K562 (cell line): ENCODE data around the gene PCBP2. TPM values are rescaled to one million over a fixed set of nuclear protein-coding genes. Genes with fewer than 3 reads are reported as not detected.
A peak's percentile ranks its signal among the peaks of the same experiment; 100 is the strongest.

Experiments
- CHAMP1 ChIP-seq: fragments of 450-650 bp; IDR thresholded peaks from 2 replicates; pipeline ENCODE4 v1.6.1; 2016; ENCODE audit warnings: mild to moderate bottlenecking
- CREM ChIP-seq: IDR thresholded peaks from 2 replicates; pipeline ENCODE4 v1.6.1; 2014; ENCODE audit warnings: antibody characterized with exemption, low read depth
- CTCFL ChIP-seq: IDR thresholded peaks from 2 replicates; pipeline ENCODE4 v1.6.1; 2011; ENCODE audit warnings: borderline replicate concordance, low read depth, mild to moderate bottlenecking, moderate library complexity, low read length; ENCODE audit not compliant: insufficient read depth, poor library complexity, severe bottlenecking
- ESRRB ChIP-seq: fragments of 250-450 bp; sonication (Bioruptor Pico); IDR thresholded peaks from 2 replicates; pipeline ENCODE4 v1.5.0; 2020; ENCODE audit warnings: mild to moderate bottlenecking, moderate library complexity, borderline replicate concordance
- NR1H2 ChIP-seq: sonication (generic); formaldehyde crosslinking; IDR thresholded peaks from 2 replicates; pipeline ENCODE4 v1.4.0; 2020; ENCODE audit warnings: mild to moderate bottlenecking, missing genetic modification reagents
- NR2C2 ChIP-seq, 2 experiments: fragments of 200-800 bp in 1 of 2; sonication (Bioruptor generic) in 1 of 2; sonication (generic) in 1 of 2; formaldehyde crosslinking in 1 of 2; IDR thresholded peaks; 2 replicates each; pipeline versions ENCODE4 v1.6.1 to v1.8.0; 2016 to 2022; ENCODE audit warnings: mild to moderate bottlenecking in 1 of 2, missing compliant biosample characterization in 1 of 2, missing genetic modification characterization in 1 of 2, missing genetic modification reagents in 1 of 2
- NR3C1 ChIP-seq: sonication (generic); formaldehyde crosslinking; IDR thresholded peaks from 2 replicates; pipeline ENCODE4 v1.8.1; 2022; ENCODE audit warnings: missing genetic modification reagents
- XRCC5 ChIP-seq: fragments of 200-400 bp; formaldehyde crosslinking; IDR thresholded peaks from 2 replicates; pipeline ENCODE4 v1.6.1; 2017; ENCODE audit warnings: low read depth, mild to moderate bottlenecking, low read length
- ZNF12 ChIP-seq: sonication (generic); formaldehyde crosslinking; IDR thresholded peaks from 2 replicates; pipeline ENCODE4 v1.4.0; 2020; ENCODE audit warnings: mild to moderate bottlenecking, missing genetic modification reagents
- ZNF398 ChIP-seq: fragments of 250-450 bp; sonication (Bioruptor Pico); IDR thresholded peaks from 2 replicates; pipeline ENCODE4 v1.8.0; 2021; ENCODE audit warnings: moderate library complexity, mild to moderate bottlenecking, inconsistent platforms
- polyA plus RNA-seq, 8 experiments: library from polyadenylated mRNA; depleted of rRNA in 4 of 8; stranded (reverse) in 5 of 8; unstranded in 3 of 8; fragments of >200 nt; fragmentation: Nextera tagmentation in 2 of 8; fragmentation: Illumina TruSeq in 1 of 8; extraction: Ambion mirVana in 2 of 8; extraction: Trizol in 1 of 8; gene quantifications; 2 replicates each; pipeline versions ENCODE4 v1.2.1 to v1.2.3, GENCODE V29; 2011 to 2014; ENCODE audit warnings: inconsistent platforms in 1 of 8, missing spikeins in 1 of 8
- total RNA-seq, 7 experiments: library from RNA; depleted of rRNA in 6 of 7; stranded (reverse); fragments of >200 nt in 6 of 7; fragmentation: Illumina TruSeq in 2 of 7; extraction: Trizol in 2 of 7; gene quantifications; 2 replicates each; pipeline versions ENCODE4 v1.2.1 to v1.2.3, GENCODE V29; 2011 to 2021; ENCODE audit warnings: low replicate concordance in 1 of 7
- TF ChIP-seq, protein P1 (sequence below): fragments of 250-450 bp; sonication (Bioruptor Pico); IDR thresholded peaks from 2 replicates; pipeline ENCODE4 v1.4.0; 2020

Gene PCBP2
- total and polyA plus RNA-seq, 9 of the 15 experiments (the other 6 are each of a cell fraction or from before 2014, with no cell fraction given) = 137 to 831 (median 328) TPM

GRCh38 chr12:53452159-53453077 is 516 bp downstream of the PCBP2 start (continued):
- TF ChIP-seq ZNF398 = no peak
- no peak for TF ChIP-seq ESRRB (CRISPR knock-in tag)
- TF ChIP-seq, protein P1, sequence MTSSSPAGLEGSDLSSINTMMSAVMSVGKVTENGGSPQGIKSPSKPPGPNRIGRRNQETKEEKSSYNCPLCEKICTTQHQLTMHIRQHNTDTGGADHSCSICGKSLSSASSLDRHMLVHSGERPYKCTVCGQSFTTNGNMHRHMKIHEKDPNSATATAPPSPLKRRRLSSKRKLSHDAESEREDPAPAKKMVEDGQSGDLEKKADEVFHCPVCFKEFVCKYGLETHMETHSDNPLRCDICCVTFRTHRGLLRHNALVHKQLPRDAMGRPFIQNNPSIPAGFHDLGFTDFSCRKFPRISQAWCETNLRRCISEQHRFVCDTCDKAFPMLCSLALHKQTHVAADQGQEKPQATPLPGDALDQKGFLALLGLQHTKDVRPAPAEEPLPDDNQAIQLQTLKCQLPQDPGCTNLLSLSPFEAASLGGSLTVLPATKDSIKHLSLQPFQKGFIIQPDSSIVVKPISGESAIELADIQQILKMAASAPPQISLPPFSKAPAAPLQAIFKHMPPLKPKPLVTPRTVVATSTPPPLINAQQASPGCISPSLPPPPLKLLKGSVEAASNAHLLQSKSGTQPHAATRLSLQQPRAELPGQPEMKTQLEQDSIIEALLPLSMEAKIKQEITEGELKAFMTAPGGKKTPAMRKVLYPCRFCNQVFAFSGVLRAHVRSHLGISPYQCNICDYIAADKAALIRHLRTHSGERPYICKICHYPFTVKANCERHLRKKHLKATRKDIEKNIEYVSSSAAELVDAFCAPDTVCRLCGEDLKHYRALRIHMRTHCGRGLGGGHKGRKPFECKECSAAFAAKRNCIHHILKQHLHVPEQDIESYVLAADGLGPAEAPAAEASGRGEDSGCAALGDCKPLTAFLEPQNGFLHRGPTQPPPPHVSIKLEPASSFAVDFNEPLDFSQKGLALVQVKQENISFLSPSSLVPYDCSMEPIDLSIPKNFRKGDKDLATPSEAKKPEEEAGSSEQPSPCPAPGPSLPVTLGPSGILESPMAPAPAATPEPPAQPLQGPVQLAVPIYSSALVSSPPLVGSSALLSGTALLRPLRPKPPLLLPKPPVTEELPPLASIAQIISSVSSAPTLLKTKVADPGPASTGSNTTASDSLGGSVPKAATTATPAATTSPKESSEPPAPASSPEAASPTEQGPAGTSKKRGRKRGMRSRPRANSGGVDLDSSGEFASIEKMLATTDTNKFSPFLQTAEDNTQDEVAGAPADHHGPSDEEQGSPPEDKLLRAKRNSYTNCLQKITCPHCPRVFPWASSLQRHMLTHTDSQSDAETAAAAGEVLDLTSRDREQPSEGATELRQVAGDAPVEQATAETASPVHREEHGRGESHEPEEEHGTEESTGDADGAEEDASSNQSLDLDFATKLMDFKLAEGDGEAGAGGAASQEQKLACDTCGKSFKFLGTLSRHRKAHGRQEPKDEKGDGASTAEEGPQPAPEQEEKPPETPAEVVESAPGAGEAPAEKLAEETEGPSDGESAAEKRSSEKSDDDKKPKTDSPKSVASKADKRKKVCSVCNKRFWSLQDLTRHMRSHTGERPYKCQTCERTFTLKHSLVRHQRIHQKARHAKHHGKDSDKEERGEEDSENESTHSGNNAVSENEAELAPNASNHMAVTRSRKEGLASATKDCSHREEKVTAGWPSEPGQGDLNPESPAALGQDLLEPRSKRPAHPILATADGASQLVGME (CRISPR knock-in tag) = 0 out of 2 replicates have a peak, but pooled peaks have one; percentile 22
- TF ChIP-seq CHAMP1 = no peak
- TF ChIP-seq CREM = peak; percentile 66
- TF ChIP-seq ZNF12 (CRISPR knock-in tag) = peak; percentile 79; the same call in 1 of the 2 replicates
- TF ChIP-seq XRCC5 = 0 out of 2 replicates have a peak, but pooled peaks have one; percentile 69
- peak; percentile 86; the same call in 1 of the 2 replicates for TF ChIP-seq NR1H2 (CRISPR knock-in tag)
- TF ChIP-seq CTCFL = peak; percentile 26
- TF ChIP-seq NR3C1 (CRISPR knock-in tag) = peak; percentile 93
- peak; percentile 84; the same call in 1 of the 2 replicates for TF ChIP-seq NR2C2 (CRISPR knock-in tag; IDR thresholded peaks at IDR 0.05)
- peak; percentile 97 for TF ChIP-seq NR2C2 (tag; IDR thresholded peaks at IDR 0.05)
